ENCODE measurements around the gene RSPH1.

The RSPH1 gene

GRCh38 chr21:42513985-42514882, 18.2 kb upstream of the RSPH1 start:
- DNase-seq (ENCODE audit: low read depth in 2 of 3, low spot score in 2 of 3) = peak in 2 of 3 experiments; percentile 31 to 41

GRCh38 chr21:42513151-42513984, 17.3 kb upstream of the RSPH1 start, which contains the start of gene SLC37A1:
Gene SLC37A1 (plus strand): TSS chr21:42513852. CDS start chr21:42518455, 4,603 bp downstream.
- no peak for DNase-seq (ENCODE audit: low read depth in 2 of 3, low spot score in 2 of 3)

DNA sequence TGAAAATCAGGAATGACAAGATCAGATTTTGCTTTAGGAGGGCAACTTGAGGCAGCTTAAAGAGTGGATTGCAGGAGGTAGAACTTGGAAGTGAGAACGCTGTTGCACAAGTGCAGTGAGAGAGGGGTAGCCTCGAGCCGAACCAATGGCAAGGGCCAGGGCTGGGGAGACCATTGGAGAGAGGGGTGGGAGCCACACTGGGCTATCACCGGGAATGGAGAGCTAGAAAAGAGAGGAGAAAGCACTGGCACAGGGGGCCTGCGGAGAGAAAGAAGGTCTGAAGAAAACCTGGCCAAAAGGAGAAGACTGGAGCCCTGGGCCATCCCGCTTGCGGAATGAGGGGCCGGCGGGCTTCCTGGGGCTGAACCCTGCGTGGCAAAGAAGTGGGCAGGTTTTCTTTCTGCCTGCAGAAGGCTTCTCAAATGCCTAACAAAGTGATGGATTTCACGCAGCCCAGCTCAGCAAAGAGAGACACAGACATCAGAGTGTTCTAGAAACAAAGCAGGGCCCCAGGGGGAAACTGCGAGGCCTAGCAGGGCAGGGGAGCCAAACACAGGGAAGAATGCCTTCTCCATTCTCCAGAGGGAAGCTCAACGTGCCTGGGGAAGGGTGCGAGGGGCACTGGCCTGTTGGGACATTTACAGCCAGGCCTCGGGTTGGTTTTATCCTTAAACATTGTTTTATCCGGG, 16.5 kb upstream of the RSPH1 start:
- DNase-seq (ENCODE audit: low read depth in 2 of 3, low spot score in 2 of 3) = no peak

DNA sequence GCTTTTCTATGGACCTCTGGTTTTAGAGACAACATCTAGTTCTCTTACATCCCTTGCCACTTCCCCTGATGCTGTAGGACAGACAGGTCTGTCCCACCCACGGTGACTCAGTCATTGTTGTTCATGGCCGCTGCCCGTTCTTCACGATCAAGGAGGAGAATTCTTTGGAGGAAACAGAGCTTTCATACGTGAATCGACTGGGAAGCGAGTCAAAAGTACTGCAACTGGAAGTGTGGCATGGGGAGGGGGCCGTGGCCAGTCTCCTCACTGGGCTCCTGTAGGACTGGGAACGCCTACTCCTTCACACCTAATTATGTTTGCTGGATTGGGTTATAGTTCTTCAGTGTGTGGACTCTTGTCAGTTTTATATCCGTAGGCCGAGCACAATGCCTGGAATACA, 13.2 kb upstream of the RSPH1 start:
- DNase-seq (ENCODE audit: low read depth in 2 of 3, low spot score in 2 of 3) = no peak

DNA sequence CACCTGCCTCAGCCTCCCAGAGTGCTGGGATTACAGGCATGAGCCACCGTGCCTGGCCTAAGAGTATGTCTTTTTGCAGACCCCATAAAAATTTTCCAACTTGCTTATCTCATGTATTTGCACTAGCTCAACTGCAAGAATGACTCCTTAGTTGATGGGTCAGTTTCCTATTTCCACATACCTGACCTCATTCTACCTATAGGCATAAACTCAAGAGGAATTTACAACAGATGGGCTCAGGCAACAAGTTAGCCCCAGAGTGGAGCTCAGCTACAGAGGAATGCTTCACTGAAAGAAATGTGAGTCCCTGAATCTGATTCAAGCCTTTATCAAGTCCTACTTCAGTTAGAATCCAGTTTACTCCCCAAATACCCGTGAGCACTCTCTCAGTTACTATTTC, 12.3 kb upstream of the RSPH1 start:
- DNase-seq (ENCODE audit: low read depth in 2 of 3, low spot score in 2 of 3) = no peak

GRCh38 chr21:42507418-42507817, 11.4 kb upstream of the RSPH1 start:
- DNase-seq (ENCODE audit: low read depth in 2 of 3, low spot score in 2 of 3) = no peak

GRCh38 chr21:42505090-42505726, 9.2 kb upstream of the RSPH1 start:
- no peak for DNase-seq (ENCODE audit: low read depth in 2 of 3, low spot score in 2 of 3)

GRCh38 chr21:42503711-42504110, 7.7 kb upstream of the RSPH1 start:
- no peak for DNase-seq (ENCODE audit: low read depth in 2 of 3, low spot score in 2 of 3)

DNA sequence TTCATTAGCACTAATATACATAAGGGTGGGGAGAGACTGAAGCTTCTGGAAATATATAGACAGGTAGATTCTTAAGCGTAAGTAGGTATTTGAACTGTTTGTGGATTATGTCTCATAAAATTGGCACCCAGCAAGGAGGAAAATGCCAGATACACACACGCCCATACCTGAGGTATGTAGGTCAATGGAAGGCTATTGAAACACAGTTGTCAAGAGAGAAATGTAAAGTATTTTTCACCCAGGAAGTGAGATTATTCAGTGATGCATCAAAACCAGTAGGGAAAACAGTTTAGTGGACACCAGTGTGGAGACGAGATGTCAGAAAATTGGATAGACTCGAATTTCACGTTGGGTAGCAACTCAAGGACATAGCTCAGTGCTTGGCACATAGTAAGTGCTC, 4.7 kb upstream of the RSPH1 start:
- DNase-seq (ENCODE audit: low read depth in 2 of 3, low spot score in 2 of 3) = no peak

DNA sequence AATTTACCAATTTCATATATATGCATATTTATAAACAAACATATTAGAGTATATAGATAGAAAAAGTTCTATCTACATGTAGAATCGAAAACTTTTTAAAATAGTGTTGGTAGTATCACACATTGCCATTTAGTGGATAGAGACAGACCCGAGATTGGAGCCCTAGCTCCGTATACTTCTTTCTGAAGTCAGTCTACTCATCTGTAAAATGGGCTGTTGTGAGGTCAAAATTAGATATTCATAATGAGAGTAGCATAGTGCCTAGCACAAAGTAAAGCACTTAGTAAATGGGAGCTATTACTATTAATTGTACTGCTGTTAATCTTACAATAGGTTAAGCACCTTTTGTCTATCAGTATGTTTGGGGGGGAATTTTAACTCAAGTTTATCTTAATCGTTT, 4.2 kb upstream of the RSPH1 start:
- no peak for DNase-seq (ENCODE audit: low read depth in 2 of 3, low spot score in 2 of 3)

DNA sequence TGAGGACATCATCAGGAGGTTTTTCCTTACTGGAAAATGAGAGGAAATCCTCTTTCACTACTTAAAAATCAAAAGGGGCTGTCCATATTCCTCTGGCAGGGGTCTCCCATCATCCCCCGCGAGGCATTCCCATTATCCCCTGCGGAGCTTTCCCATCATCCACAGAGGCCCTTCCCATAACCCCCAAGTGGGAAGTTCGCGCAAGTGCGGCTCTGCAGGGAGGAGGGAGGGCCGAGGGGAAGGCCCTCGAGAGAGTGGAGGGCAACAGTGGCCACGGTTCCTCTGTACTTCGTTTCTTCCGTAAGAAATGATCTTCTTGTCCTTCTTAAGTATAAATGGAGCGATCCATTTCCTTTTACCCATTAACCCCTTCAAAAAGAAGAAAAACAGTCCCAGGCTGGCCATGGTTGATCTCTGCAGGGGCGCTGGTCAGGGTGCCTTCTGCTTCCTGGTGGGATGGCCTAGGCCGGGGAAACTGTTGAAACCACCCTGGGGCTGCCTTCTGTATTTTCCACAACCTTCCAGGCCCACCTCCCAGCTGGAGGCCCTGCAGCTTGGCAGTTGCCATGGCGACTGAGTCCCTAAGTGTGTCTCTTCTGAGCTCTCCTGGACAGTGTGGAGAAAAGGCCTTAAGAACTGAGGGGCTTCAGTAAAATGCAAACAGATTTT, 3.6 kb upstream of the RSPH1 start:
- no peak for DNase-seq (ENCODE audit: low read depth in 2 of 3, low spot score in 2 of 3)

GRCh38 chr21:42498012-42498411, 2.0 kb upstream of the RSPH1 start:
- no peak for DNase-seq (ENCODE audit: low read depth in 2 of 3, low spot score in 2 of 3)

GRCh38 chr21:42496839-42497202, 797 bp upstream of the RSPH1 start:
- no peak for DNase-seq (ENCODE audit: low read depth in 2 of 3, low spot score in 2 of 3)

GRCh38 chr21:42495765-42496119, 282 bp downstream of the RSPH1 start:
- no peak for DNase-seq (ENCODE audit: low read depth in 2 of 3, low spot score in 2 of 3)

DNA sequence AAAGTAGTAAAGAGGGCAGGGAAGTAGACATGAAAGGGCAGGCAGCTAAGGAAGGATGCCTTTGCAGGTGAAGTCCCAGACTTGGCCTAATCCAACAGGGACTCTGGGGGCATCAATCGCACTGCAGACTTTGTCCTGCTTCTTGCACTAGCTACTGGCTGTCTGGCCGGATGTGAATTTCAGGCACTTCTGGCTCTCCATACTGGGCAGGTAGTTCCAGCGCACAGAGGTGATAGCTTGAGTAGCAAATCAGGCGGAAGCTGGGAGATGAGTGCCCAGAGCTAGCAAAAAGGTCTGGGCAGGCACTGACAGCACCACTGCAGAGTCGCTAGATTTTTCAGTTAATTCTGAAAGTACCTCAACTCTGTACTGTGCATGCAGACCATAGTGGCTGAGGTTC, 997 bp downstream of the RSPH1 start:
- no peak for DNase-seq (ENCODE audit: low read depth in 2 of 3, low spot score in 2 of 3)

DNA sequence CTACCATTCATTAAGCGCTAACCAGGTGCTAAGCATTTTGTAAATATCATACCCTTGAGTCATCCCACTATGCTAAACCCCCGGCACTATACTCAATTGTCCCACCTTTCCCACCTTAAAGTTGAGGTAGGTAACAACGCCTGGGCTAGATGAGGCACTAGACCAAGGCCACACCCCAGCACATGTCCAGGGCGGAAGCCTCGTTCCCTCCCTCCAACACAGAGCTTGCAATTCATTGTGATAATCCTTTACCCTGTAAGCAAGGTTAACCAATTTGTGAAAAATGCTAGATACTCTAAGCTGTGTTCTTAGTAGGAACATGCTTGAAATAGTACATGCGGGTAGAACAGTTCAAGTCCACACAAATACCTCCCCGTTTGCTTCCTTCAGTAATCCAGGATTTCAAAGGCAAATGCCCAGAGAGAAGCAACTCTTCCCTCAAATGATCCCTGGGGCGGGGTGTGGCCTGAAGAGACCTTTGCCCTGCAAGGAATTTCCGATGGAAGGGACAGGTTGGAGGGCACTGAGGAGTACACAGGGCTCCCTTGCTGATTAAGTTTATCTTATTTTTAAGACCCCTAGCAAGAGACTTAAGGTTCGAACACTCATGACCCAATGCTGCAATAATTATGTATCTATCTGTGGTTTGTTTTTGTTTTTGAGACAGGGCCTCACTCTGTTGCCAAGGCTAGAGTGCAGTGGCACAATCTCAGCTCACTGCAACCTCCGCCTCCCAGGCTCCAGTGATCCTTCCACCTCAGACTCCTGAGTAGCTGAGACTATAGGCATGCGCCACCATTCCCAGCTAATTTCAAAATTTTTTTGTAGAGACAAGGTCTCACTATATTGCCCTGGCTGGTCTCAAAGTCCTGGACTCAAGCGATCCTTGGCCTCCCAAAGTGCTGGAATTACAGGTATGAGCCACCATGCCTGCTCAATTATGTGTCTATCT, 2.6 kb downstream of the RSPH1 start:
- DNase-seq (ENCODE audit: low read depth in 2 of 3, low spot score in 2 of 3) = no peak

DNA sequence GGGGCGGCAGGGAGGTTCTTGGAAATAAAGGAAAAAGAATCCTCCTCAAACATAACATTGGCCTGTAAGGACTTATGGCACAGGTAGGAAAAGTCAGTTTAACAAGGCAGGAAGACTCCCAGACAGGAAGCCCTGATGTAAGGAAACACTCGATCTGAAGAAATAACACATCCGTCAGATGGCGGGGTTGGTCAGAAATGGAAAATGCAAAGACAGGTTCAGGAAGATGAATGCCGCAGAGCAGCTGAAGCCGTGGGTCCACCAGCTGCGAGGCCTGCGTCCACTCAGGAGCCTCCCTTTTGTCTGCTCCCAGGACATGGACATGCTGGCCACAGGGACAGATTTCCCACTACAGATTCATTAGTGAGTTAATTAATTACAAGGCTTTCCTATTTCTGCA, 3.8 kb downstream of the RSPH1 start:
- no peak for DNase-seq (ENCODE audit: low read depth in 2 of 3, low spot score in 2 of 3)

GRCh38 chr21:42491328-42491727, 4.7 kb downstream of the RSPH1 start:
- no peak for DNase-seq (ENCODE audit: low read depth in 2 of 3, low spot score in 2 of 3)

DNA sequence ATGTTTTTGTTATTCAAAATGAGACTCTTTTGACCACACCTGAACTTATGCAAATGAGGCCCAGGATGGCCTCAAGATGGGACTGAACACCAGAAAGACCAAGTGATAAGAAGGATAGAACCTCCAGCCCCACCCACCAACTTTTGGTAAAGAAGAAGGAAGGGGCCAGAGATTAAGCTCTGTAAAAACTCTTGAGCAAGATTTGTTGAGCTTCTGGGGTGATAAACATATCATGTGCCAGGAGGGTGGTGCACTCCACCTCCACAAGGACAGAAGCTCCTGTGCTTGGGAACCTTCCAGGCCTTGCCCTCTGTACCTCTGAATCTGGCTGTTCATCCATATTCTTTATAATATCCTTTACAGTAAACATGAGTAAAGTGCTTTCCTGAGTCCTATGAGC, 5.3 kb downstream of the RSPH1 start:
- no peak for DNase-seq (ENCODE audit: low read depth in 2 of 3, low spot score in 2 of 3)

DNA sequence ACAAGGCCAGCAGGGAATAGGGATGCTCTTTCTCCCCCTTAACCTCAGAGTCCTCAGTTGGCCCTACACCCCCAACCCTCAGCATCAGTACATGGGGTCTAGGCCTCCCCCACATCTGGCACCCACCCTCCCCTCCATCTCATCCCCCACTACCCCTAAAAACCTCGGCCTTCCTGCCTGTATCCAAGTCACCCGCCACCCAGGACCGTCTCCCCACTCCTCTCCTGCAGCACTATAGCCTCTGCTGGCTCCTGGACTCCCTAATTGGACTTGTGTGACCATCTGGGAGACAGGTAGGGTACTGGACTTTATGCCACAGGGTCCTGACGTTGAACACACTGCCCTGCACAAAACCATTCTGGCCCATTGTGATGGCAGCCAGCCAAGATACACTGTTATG, 6.0 kb downstream of the RSPH1 start:
- DNase-seq (ENCODE audit: low read depth in 2 of 3, low spot score in 2 of 3) = no peak

Data from activated CD8-positive, alpha-beta memory T cell treated with anti-CD3 and anti-CD28 coated beads for 48 hours (primary cell).